K562 (cell line): ENCODE data around the gene NUP210. TPM values are rescaled to one million over a fixed set of nuclear protein-coding genes. Genes with fewer than 3 reads are reported as not detected.
A peak's percentile ranks its signal among the peaks of the same experiment; 100 is the strongest.

Experiments used
- BHLHE40 ChIP-seq: IDR thresholded peaks from 2 replicates; pipeline ENCODE4 v1.6.1; 2011; ENCODE audit warnings: low read length, improper control_type of control experiment
- E2F6 ChIP-seq, 2 experiments: IDR thresholded peaks; 2 replicates each; pipeline ENCODE4 v1.6.1; 2011; ENCODE audit warnings: borderline replicate concordance in 1 of 2, control low read depth in 1 of 2, low read depth in 1 of 2, low read length in 1 of 2, mild to moderate bottlenecking in 1 of 2, mixed read lengths in 1 of 2, moderate library complexity in 1 of 2; ENCODE audit not compliant: insufficient read depth in 1 of 2, insufficient read length in 1 of 2, poor library complexity in 1 of 2, severe bottlenecking in 1 of 2; ENCODE audit errors: extremely low read depth in 1 of 2
- FOXJ2 ChIP-seq: fragments of 200-800 bp; sonication (Bioruptor generic); IDR thresholded peaks from 2 replicates; pipeline ENCODE4 v1.6.1; 2016; ENCODE audit warnings: missing genetic modification characterization, missing compliant biosample characterization
- GTF2F1 ChIP-seq: IDR thresholded peaks from 2 replicates; pipeline ENCODE4 v1.6.1; 2011; ENCODE audit warnings: low read depth, low read length, improper control_type of control experiment
- MAFG ChIP-seq: fragments of 450-650 bp; conservative IDR thresholded peaks from 2 replicates; pipeline ENCODE4 v1.6.1; 2016; ENCODE audit warnings: missing genetic modification characterization, missing compliant biosample characterization
- RB1 ChIP-seq: fragments of 450-650 bp; IDR thresholded peaks from 2 replicates; pipeline ENCODE4 v1.6.1; 2017; ENCODE audit warnings: low read depth, mild to moderate bottlenecking
- RERE ChIP-seq: sonication (generic); formaldehyde crosslinking; IDR thresholded peaks from 2 replicates; pipeline ENCODE4 v1.8.0; 2023; ENCODE audit warnings: missing genetic modification reagents, mild to moderate bottlenecking, borderline replicate concordance
- SLC30A9 ChIP-seq: fragments of 250-450 bp; sonication (Bioruptor Pico); IDR thresholded peaks from 2 replicates; pipeline ENCODE4 v1.8.0; 2022; ENCODE audit warnings: mild to moderate bottlenecking, moderate library complexity
- SMARCC2 ChIP-seq: fragments of 450-650 bp; IDR thresholded peaks from 2 replicates; pipeline ENCODE4 v1.6.1; 2017; ENCODE audit warnings: antibody characterized with exemption, moderate library complexity, mild to moderate bottlenecking, low read depth
- THAP12 ChIP-seq: fragments of 250-450 bp; sonication (Bioruptor Pico); IDR thresholded peaks from 2 replicates; pipeline ENCODE4 v1.9.0; 2021; ENCODE audit warnings: mild to moderate bottlenecking, inconsistent platforms
- U2AF2 ChIP-seq: fragments of 200-400 bp; formaldehyde crosslinking; optimal IDR thresholded peaks from 2 replicates; pipeline ENCODE3; 2017; ENCODE audit warnings: low read depth, mild to moderate bottlenecking, low read length
- YY1 ChIP-seq, 3 experiments: IDR thresholded peaks; 2 replicates each; pipeline ENCODE4 v1.6.1; 2011; ENCODE audit warnings: low read length in 2 of 3, mild to moderate bottlenecking in 2 of 3, moderate library complexity in 2 of 3, borderline replicate concordance in 1 of 3, control low read depth in 1 of 3, low read depth in 1 of 3; ENCODE audit not compliant: insufficient read depth in 3 of 3, insufficient replicate concordance in 2 of 3, control insufficient read depth in 1 of 3, insufficient read length in 1 of 3; ENCODE audit errors: extremely low read depth in 1 of 3
- ZBTB17 ChIP-seq: fragments of 450-650 bp; formaldehyde crosslinking; IDR thresholded peaks from 2 replicates; pipeline ENCODE4 v1.4.0; 2020; ENCODE audit warnings: mild to moderate bottlenecking
- ZBTB43 ChIP-seq: sonication (generic); formaldehyde crosslinking; IDR thresholded peaks from 2 replicates; pipeline ENCODE4 v1.8.0; 2023; ENCODE audit warnings: mild to moderate bottlenecking, missing genetic modification reagents
- ZNF507 ChIP-seq: conservative IDR thresholded peaks from 2 replicates; pipeline ENCODE4 v1.6.1; 2017; ENCODE audit warnings: missing genetic modification characterization, missing compliant biosample characterization
- polyA plus RNA-seq, 8 experiments: library from polyadenylated mRNA; depleted of rRNA in 4 of 8; stranded (reverse) in 5 of 8; unstranded in 3 of 8; fragments of >200 nt; fragmentation: Nextera tagmentation in 2 of 8; fragmentation: Illumina TruSeq in 1 of 8; extraction: Ambion mirVana in 2 of 8; extraction: Trizol in 1 of 8; gene quantifications; 2 replicates each; pipeline versions ENCODE4 v1.2.1 to v1.2.3, GENCODE V29; 2011 to 2014; ENCODE audit warnings: inconsistent platforms in 1 of 8, missing spikeins in 1 of 8
- total RNA-seq, 7 experiments: library from RNA; depleted of rRNA in 6 of 7; stranded (reverse); fragments of >200 nt in 6 of 7; fragmentation: Illumina TruSeq in 2 of 7; extraction: Trizol in 2 of 7; gene quantifications; 2 replicates each; pipeline versions ENCODE4 v1.2.1 to v1.2.3, GENCODE V29; 2011 to 2021; ENCODE audit warnings: low replicate concordance in 1 of 7

Gene NUP210
- total and polyA plus RNA-seq, 9 of the 15 experiments (the other 6 are each of a cell fraction or from before 2014, with no cell fraction given): 1.2 to 138 (median 44.0) TPM

GRCh38 chr3:13282986-13283876 lies 136.9 kb downstream of the NUP210 start (continued):
- TF ChIP-seq THAP12 (no peak), ZBTB43 (no peak), ZNF507 (tag) (no peak), E2F6 (IDR thresholded peaks at IDR 0.05; ENCODE audit: borderline replicate concordance in 1 of 2, extremely low read depth in 1 of 2, insufficient read depth in 1 of 2, insufficient read length in 1 of 2, low read depth in 1 of 2, low read length in 1 of 2, poor library complexity in 1 of 2, severe bottlenecking in 1 of 2) (peak; percentile 23 to 94), RERE (CRISPR knock-in tag) (no peak), RB1 (peak; percentile 86), ZBTB17 (CRISPR knock-in tag) (no peak), MAFG (tag) (no peak), YY1 (IDR thresholded peaks at IDR 0.05; ENCODE audit: borderline replicate concordance in 1 of 3, control insufficient read depth in 1 of 3, extremely low read depth in 1 of 3, insufficient read depth in 3 of 3, insufficient read length in 1 of 3, insufficient replicate concordance in 2 of 3, low read depth in 1 of 3, low read length in 2 of 3) (peak in 2 of 3 experiments; percentile 51 to 62), U2AF2 (no peak), SMARCC2 (no peak), FOXJ2 (tag) (no peak), BHLHE40 (peak; percentile 46; the same call in 1 of the 2 replicates), GTF2F1 (no peak), SLC30A9 (CRISPR knock-in tag) (no peak)
